GM21423 (cell line): ENCODE results near the gene RALGPS1.

Source experiments
- ATAC-seq: cut with Tn5 transposase; IDR thresholded peaks from one replicate; pipeline ENCODE4 v1.9.1; 2021; ENCODE audit warnings: mild to moderate bottlenecking, moderate library complexity; ENCODE audit not compliant: unreplicated experiment

Gene RALGPS1

GRCh38 chr9:127233989-127234388, 319.4 kb downstream of the RALGPS1 start:
- ATAC-seq, result no peak

- ATAC-seq, result no peak
Observed at GRCh38 chr9:127237801-127238200, 323.2 kb downstream of the RALGPS1 start.

DNA sequence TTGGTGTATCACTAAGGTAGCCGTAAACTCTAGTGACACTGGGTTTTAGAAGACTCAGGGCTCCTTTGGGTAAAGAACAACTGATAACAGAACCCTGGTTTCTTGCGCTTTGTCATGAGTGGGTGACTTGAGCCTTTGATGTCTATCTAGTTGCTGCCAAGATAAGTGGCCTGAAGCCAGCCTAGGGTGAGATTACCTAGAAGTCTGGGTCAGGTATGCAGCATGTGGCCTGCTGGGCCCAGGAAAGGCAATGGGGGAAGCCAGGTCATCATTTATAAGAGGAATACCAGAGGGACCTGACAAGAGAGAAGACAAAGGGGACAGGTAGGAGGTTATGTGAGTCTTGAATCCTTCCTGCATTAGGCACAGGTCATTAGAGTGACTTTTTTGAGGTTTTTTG, 326.8 kb downstream of the RALGPS1 start:
- no peak for ATAC-seq

DNA sequence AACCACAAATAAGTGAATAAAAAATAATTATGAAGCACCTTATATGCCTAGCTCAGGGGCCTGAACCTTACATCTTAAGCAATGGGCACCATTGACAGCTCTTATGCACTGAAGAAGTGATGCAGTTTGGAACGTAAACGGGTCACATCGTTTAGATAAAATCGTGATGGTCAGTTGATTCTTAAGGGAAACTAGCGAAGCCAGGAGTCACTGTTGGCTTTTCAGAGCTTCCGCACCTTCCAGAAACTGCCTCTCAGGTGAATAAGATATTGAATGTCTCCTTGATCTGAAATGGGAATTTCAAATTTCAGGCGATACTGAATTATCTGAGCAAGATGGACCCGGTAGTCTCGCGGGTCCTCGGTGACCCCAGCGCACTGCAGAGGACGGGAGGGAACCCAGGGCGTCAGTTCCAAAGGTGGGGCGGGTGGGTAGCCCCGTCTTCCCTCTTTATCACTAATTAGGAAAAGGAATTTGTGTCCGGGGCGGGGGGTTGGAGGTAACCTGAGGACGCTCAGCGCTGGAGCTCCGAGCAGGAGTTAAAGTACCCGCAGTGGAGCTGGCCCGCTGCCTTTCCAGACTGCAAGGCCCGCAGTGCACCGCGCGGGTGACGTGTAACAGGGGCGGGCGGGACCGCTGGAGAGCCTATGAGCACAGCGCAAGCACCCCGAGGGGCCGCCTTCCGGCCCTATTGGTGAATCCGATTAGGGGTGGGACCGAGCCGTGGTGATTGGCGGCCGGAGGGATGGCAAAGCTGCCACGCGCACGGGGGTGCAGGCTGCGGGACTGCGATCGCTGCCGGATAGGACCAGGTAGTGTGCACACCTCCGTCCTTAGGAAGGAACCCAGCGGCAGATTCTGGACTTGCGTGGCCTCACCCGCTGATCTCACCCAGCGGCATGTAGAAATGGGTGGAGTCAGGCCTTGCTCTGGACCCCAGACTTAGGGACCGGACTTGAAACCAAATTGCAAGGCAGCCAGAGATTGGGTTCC, 330.3 kb downstream of the RALGPS1 start:
- ATAC-seq, result peak; percentile 99

DNA sequence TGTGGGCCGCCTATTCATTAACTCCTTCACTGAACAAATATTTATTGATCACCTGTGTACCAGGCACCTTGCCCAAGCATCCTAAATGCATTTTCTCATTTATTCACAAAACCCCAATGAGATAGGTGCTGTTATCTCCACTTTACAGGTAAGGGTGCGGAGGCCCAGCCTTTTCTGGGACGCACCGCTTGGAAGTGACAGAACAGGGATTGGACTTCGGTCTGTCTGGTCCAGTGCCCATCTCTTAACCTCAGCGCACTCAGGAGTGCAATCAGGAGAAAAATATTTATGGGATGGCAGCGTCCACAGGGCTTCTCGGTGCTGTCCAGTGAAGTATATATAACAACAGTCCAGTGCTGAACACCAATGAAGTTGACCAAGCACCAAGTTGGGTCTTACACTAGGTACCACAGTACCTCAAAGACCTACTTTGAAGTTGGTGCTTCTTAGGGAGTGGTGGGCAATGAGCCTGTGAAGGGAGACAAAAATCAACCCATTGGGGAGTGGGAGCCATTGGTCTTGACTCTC, 331.1 kb downstream of the RALGPS1 start:
- ATAC-seq, result no peak

- no peak for ATAC-seq
Observed at GRCh38 chr9:127248241-127248640, 333.7 kb downstream of the RALGPS1 start.

- ATAC-seq, result no peak
Observed at GRCh38 chr9:127249877-127250276, 335.3 kb downstream of the RALGPS1 start.

DNA sequence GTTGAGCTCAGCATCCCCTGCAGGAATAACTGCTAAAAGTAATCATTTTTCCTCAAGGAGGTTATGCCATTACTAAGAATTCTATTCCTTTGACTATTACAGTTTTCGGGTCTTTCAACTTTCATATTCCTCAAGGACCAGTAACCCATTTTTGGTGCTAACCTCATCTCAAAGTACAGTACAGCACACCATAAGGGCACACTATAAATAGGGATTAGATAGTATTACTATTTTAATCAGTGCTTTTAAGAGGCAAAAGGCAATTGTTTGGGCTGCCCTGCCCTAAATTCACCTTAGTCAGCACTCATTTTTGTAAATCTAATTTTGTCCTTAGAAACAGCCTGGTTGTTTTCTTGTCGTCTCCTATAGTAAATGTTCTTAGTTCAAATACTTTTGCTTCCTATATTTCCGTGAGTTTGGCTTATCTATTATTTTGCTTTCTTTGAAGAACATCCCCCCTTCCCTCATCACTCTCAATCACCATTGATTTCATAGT, 336.4 kb downstream of the RALGPS1 start:
- no peak for ATAC-seq

GRCh38 chr9:127252410-127253318, 338.1 kb downstream of the RALGPS1 start:
- no peak for ATAC-seq

- ATAC-seq, result no peak
Observed at GRCh38 chr9:127253446-127253845, 338.9 kb downstream of the RALGPS1 start.

DNA sequence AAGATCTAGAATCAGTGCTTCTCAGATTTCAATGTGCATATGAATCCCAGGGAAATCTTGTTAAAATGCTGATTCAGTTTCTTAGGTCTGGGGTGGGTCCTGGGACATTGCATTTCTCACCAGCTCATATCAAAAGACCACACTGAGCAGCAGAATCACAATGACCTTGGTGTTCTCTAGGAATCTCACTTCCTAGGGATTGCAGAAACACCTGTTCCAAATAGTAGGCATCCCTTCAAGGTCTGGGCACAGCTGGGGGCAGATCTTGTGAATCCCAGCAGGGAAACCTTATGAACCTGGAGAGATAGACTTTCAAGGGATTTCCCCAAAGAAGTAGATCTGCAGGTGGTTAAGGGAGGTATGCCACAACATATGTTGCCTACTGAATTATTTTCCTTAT, 341.1 kb downstream of the RALGPS1 start:
- no peak for ATAC-seq

- no peak for ATAC-seq
Observed at GRCh38 chr9:127256324-127256723, 341.7 kb downstream of the RALGPS1 start.

DNA sequence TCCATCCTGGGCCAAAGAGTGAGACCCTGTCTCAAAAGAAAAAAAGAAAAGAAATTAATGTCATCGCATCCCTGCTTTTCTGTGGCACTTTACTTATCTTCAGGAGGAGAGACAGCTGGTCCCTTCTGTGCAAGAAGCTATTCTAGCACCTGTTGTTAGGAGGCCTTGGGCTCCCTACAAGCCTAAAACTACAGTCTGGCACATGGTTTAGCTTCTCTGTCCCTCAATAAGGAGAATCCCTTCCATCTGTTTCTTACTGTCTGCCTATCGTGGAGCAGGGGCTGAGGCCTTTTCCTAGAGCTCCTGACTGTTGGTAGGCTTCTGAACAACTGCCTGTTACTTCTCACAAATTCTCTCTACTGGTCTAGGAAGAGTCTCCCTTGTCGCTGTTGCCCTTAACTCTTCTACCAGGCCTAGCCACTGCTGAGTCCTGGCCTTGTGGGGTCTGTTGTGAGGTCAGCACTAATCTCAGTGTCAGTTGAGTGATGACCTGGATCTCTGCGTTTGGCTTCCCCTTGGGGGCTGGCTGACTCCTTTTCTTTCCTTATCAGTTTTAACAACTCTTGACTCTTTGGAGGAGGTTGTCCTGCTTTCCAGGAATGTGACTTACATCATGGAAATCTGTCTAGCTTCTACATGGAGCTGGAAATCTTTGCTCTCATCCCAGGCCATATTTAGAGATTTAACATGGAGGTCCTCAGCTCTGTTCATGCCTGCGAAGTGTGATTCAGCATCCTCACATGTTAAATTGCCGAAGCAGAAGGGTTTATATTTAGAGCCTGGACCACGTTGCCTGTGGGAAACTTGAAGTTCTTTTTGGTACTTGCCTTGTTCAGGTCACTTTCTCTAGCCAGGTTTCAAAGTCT, 344.3 kb downstream of the RALGPS1 start:
- no peak for ATAC-seq

DNA sequence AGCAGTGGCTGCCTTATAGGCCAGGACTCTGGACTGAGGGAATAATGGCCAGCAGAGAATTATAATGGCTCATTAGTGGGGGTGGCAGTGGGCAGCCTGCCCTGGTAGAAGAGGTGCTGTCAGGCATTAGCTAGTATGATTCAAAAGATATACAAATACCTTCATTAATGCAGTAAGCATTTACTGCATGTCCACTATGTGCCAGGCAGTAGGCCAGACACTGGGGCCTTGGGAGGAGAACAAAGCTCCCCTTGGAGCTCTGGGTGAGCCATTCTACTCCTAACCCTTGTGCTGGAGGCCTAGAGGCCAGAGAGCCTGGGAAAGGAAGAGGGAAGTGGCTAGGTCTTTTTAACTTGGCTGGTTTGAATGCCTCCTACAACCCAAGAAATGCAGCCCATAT, 348.0 kb downstream of the RALGPS1 start:
- no peak for ATAC-seq

DNA sequence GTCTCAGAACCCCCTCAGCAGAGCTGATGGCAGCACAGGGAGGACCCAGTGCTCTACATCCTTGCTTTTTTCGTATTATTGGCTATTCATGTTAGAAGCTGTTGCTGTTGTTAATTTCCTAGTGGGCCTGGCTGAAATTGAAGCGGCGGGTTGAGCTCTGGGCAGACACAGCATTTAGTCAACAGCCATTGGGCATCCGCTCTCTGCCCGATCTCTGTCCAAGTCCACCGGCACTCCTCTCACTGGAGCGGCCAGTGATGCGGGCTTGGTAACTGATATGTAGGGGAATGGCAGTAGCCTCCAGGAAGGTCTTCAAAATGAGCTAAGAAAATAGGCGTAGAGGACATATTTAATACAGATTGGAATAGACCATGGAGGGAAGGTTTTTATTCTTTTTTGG, 348.7 kb downstream of the RALGPS1 start:
- ATAC-seq, result no peak

- ATAC-seq, result no peak
Observed at GRCh38 chr9:127263664-127264063, 349.1 kb downstream of the RALGPS1 start.

DNA sequence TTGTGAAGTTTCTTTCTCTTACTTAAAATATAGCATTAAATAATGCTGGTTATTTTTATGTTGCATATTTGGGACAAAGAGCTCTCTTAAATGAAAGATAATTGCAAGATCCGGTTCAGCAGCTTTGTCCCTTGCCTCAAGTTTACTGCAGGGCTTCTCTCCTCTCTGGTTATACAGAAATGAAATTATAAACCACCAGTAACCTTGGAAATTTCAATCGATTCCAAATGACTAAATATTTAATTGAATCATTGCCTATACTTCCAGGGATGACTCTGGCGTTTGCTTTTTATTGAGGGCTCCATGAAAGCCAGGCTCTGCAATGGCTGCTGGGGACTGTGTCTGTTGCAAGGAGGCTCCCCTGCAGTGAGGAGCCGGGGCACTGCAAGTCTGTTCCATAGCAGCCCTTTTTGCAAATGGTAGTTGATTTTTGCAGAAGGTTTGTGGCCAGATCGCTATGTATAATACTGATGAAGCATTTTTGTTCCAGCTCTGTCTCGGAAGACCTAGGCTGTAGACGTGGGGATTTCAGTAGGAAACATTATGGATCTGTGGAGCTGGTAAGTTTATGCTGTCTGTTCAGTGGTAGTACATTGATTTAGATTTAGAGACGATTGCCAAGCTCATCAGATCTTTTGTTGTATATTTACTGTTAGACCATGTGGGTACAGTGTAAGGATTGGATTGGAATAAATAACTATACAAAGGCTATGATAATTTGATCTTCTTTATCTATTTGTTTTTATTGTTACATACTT, 350.1 kb downstream of the RALGPS1 start, which contains the start of gene GARNL3:
Gene GARNL3 (plus strand): TSS at position 313 of the 758 bp plus-strand sequence. CDS start 104 bp downstream, at position 417.
- no peak for ATAC-seq

GRCh38 chr9:127267793-127268525, 353.4 kb downstream of the RALGPS1 start:
- ATAC-seq, result no peak

DNA sequence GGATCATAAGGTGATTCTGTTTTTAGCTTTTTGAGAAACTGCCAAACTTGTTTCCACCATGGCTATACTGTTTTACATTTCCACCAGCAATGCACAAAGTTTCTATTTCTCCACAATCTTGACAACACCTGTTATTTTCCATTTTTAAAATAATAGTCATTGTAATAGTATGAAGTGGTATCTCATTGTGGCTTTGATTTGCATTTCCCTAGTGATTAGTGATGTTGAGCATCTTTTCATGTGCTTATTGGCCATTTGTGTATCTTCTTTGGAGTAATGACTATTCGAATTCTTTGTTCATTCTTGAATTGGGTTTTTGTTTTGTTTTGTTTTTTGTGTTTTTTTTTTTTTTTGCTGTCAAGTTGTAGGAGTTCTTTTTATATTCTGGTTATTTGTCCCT, 354.9 kb downstream of the RALGPS1 start:
- ATAC-seq, result no peak
